HG02763 (cell line): ENCODE measurements around the gene CHCHD5.

Experiments
- ATAC-seq: cut with Tn5 transposase; IDR thresholded peaks from one replicate; pipeline ENCODE4 v1.9.1; 2021; ENCODE audit warnings: mild to moderate bottlenecking, moderate library complexity; ENCODE audit not compliant: unreplicated experiment

Gene CHCHD5

DNA sequence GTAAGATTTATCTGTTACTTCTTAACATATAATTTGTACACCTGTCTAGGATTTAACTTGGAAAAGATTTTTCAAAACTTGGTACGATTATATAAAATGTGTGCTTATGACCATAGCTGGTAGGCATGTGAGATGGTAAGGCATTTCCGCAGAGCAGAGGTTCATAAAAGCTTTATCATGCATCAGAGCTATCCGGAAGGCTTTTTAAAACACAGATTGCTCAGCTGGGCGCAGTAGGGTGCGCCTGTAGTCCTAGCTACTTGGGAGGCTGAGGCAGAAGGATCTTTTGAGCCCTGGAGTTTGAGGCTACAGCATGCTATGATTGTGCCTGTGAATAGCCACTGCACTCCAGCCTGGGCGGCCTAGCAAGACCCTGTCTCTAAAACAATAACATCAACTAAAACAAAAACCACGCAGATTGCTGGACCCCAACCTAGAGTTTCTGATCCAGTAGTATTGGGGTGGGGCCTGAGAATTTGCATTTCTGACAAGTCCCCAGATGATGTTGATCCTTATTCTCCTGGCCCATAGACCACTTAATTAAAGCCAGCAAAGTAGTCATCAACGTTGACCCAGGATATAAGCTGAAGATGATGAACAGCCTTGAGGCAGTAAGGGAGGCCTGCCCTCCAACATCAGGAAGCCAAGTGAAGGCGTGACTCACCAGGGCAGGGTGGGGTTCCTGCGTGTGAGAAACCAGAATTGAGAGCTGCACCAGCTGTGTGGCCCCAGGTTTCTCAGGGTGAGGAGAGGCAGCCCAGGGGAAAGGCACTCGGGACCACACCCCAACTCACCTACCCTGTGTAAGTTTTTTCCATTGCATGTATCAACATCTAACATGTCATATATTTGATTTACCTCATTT is 39.7 kb downstream of the CHCHD5 start:
- ATAC-seq = no peak

DNA sequence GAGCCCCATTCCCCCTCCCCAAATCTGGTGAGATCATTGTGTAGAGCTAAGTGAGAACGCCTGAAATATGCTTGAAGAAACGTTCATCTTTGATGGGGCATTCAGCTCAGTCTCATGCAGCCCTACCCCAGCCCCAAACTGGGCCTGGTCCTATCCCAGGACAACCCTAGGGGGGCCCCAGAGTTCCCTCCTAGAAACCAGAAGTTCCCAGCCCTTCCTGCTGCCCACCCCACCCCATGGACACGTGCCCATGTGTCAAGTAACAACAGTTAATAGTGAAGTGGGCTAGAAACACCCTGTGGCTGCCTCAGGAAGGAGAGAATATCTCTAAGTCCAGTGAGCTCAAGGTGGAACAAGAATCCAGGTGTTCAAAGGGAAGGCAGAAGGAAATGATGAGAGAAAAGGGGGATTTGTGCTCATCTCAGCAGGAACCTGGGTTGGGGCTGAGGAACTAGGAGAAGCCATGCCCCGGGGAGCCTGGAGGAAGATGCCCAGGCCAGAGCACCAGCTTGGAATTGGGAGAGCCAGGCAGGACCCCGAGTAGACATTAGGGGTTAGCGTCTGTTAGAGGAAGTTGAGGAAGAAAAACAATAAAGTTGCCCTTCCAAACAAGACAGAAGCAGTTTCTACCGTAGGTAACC is 41.2 kb downstream of the CHCHD5 start:
- no peak for ATAC-seq

DNA sequence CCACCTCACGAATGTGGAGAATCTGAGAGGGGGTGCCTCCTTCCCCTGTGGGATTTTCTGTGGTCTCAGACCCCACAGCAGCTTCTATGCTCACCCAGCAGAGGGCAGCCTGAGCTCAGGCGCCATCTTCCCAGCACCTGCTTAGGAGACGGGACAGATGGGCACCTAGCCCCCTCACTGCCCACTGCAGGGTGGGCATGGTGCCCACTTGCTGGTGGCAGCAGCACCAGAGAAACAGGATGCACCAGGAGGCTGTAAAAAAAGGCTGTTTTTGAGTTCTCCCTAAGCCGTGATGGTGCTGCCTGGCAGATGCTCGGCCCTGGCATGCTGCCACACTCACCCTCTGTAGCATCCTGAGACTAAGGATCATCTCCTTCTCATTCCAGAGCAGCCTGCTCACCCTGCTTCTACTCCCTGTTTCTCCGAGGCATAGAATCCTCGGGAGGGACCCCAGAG is 42.2 kb downstream of the CHCHD5 start:
- no peak for ATAC-seq

DNA sequence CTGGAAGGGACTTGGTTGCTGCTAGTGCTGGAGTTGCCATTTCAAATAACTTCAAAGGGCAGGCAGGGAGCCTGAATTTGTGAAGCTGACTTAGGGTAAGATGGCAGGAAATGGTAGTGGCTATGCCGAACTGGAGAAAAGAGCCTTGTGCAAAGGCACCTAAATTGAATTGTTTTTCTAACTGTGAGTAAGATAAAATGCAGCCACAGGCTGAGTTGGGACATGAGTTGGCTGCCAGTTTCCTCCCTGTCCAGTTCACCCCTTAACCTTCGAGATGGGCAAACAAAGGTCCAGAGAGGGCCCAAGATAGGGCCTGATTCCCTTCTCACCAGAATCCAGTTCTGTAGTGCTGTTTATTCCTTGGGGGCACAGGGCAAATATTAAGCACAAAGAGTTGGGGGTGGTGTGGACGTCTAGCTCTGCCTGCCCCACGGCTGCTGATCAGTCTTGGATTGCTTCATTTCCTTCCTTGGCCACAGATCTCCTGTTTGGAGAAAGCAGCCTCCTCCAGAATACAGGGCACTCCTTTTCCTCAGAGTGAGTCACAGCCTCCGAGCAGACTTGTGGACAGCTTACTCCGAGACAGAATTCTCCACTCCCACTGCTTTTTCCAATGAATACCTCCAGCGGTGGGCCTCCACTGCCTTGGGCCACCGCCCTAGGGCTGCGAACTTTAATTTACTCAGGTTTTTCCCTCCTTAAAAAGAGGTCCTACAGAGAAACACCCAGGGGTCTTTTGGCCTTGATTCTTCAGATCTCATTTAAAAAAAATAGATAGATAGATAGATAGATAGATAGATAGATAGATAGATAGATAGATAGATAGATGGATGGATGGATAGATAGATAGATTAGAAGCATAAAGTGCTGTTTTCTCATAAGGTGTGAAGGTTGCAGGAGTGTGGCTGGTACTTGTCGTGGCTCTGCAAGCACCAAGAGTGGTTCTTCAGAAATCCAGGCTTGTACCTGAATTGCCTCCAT is 42.9 kb downstream of the CHCHD5 start:
- ATAC-seq = no peak

DNA sequence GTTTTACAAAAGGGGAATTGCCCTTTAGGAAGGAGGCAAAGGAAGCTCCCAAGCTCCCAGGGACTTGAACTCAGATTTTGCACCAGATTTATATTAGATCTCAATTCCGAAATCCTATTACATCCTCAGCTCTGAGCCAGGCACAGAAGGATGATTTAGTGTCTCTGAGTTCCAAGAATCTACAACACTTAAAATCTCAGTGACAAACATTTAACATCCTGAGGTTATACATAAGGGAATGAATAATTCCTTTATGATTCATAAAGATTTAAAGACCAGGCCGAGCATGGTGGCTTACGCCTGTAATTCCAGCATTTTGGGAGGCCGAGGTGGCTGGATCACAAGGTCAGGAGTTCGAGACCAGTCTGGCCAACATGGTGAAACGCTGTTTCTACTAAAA is 44.8 kb downstream of the CHCHD5 start:
- ATAC-seq = no peak

DNA sequence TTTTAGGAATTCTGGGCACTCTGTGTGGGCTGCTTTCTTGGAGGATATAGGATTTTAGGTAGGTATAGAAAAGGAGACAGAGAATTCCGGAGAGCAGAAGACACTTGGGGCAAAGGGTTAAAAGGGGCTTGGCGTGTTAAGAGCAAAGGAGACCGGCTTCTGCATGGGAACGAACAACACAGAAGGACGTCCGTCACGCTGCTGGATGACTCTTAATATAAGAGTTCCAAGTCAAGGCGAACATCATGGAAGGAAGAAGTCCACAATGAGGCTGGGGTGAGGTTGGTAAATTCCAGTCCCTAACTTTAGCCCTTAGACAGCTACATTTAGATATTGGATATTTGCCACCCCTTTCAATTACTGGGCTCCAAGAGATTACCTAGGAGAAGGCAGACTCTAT is 45.4 kb downstream of the CHCHD5 start:
- no peak for ATAC-seq

DNA sequence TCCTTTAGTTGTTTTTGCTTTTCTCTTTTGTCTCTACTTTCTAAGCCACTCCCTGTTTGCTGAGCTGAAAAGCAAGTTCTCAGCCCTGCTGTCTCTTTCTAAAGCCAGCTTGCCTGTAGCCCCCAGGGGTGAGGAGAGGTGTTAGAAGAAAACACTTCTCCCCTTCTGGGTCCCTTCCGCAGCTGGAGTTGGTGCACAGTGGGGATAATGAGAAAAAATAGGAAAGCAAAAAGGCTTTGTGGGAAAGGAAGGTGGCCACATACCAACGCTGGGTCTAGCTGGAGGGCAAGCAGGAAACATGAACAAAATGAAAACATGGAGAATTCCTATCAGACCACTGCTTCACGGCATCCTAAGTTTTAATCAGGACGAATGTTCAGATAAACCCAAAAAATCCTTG is 45.9 kb downstream of the CHCHD5 start:
- ATAC-seq = no peak

DNA sequence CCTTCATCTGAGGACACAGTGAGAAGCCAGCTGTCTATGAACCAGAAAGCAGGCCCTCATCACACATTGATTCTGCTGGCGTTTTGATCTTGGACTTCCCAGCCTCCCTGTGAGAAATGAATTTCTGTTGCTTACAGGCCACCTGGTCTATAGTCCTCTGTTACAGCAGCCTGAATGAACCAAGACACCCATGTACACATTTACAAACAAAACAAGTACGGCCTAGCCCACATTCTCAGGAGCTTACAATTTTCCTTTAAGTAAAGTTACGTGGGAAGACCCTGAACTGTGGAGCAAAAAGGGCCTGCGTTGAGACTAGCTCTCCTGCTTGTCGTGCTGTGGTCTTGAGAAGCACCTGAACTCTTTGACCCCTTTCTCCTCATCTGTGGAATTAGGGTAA is 49.3 kb downstream of the CHCHD5 start:
- ATAC-seq = no peak

DNA sequence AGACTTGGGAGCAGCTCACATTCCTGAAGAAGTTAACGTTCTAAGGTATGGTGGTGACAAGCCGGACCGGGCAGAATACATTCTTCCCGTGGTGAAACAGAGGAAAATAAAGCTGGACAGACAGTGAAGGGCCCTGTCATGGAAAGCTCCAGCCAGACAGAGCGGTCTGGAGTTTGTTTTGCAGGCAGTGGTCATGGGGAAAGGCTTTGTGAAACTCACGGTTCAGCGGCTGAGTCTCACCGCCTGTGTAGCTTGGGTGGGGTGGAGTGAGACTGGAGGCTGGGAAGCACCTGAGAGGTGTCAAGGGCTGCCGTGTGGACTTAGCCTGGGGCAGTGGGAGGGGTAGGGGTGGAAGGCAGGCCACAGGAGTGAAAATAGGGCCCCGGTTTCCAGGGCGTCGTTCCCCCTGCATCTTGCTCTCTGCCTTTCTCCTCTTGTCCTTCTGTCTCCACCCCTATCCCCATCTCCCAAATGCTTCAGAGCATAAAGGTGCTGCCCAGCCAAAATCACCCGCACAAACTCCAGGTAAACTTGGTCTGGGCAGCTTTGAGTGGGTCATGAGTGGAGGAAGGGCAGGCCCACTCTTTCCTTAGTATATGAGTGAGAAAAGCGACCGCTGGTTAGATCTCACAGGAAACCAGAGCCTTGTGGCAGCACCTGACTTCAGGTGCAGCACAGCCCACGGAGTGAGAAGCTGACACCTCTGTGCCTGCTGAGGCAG is 49.9 kb downstream of the CHCHD5 start:
- no peak for ATAC-seq

DNA sequence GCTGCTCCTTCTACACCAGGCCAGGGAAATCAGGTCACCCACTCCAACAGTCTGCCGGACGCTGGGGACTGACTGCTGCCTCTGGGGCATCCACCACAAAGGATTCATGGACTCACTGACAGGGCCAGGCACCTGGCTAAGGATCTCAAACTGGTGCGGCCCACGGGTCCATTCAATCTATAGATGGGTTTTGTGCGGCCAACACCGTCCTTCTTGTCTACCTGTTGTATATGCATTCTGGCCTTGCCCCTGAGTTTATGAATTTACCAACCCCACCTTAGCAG is 50.4 kb downstream of the CHCHD5 start:
- no peak for ATAC-seq

DNA sequence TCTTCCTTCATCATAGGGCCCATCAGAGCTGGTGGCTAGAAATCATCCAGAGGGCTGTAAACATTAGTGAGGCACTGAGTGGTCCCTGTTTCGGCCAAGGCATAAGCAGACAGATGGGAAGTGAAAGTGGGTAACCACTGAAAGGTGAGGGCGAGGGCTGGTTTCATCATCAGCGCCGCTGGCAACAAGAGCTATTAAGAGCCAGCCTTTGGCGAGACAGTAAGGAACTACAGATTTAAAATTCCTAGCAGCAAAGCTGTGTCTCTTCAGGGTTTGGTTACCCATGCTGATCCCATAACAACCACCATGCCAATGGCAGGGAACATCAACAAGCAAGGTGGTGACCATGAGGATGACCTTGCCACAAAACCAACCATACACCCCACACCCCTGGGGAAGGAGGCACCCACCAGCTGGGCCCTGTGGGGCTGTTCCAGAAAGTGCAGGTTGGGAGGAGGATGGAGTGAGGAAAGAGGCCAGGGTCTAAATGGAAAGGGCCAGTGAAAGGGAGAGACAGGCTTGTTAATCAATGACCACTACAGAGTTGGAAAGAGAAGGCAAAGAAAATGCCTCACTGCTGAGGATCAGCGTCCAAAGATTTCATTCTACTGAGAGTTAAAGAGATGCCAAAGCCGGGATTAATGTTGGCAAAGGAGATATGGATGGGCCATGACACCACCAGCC is 52.3 kb downstream of the CHCHD5 start:
- ATAC-seq = peak; percentile 84

DNA sequence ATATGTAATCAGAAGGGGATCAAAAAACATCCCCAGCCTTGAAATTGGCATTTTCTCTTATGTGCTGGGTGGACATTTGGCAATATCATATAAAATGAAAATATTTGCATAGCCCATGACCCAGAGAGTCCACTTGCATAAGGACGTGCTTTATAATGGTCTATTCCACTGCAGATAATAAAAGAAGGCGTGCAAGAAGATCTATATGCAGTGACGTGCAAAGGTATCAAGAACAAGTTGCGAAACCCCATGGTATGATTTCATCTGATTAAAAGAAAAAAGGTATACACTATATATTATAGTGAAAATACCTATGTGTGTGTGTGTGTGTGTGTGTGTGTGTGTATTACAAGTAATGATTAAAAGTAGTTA is 52.9 kb downstream of the CHCHD5 start:
- ATAC-seq = no peak
